IMR-90 (cell line): ENCODE results near the gene LPXN. TPM values are rescaled to one million over a fixed set of nuclear protein-coding genes. Genes with fewer than 3 reads are reported as not detected.

Experiments used
- ATAC-seq: fragments of 200-7000 bp; cut with Tn5 transposase; 2 replicates; pipeline ENCODE4 v1.9.1; 2020; ENCODE audit warnings: low read depth, mild to moderate bottlenecking, moderate library complexity
- BruUV-seq: library from RNA; stranded (reverse); fragments of 400-500 nt; replicated peaks from 2 replicates; lab custom pipeline; 2021; lab: Mats Ljungman, UMichigan
- CTCF ChIA-PET: fragments of 300-600 bp; formaldehyde crosslinking; extraction: SDS; loops from one replicate; lab custom pipeline; 2021; ENCODE audit warnings: antibody characterized with exemption; lab: Yijun Ruan, JAX
- POLR2A ChIA-PET: fragments of 300-600 bp; sonication (Branson Sonifier 250); formaldehyde crosslinking; loops from one replicate; lab custom pipeline; 2022; ENCODE audit warnings: antibody characterized with exemption; ENCODE audit not compliant: unreplicated experiment; lab: Charles Lee
- DNase-seq: peaks from one replicate; pipeline ENCODE4 v3.0.0; 2013
- H2AFZ ChIP-seq: replicated peaks from 2 replicates; pipeline ENCODE3; 2013; ENCODE audit warnings: low read length, mild to moderate bottlenecking; ENCODE audit not compliant: poor library complexity
- H2AK5ac ChIP-seq: 2 replicates; pipeline ENCODE4 v1.6.1; 2013; ENCODE audit warnings: low read depth, low read length, inconsistent platforms
- H2AK9ac ChIP-seq: replicated peaks from 2 replicates; pipeline ENCODE3; 2013; ENCODE audit warnings: mild to moderate bottlenecking, low read depth, low read length, moderate library complexity; ENCODE audit not compliant: poor library complexity
- H2BK120ac ChIP-seq: 2 replicates; pipeline ENCODE4 v1.6.1; 2013; ENCODE audit warnings: low read depth, low read length, inconsistent platforms
- H2BK15ac ChIP-seq: 3 replicates; pipeline ENCODE4 v1.6.1; 2013; ENCODE audit warnings: low read depth, low read length, inconsistent platforms
- H2BK20ac ChIP-seq: 2 replicates; pipeline ENCODE4 v1.6.1; 2013; ENCODE audit warnings: low read depth, mild to moderate bottlenecking, inconsistent platforms, low read length, moderate library complexity
- H2BK5ac ChIP-seq: 2 replicates; pipeline ENCODE4 v1.6.1; 2013; ENCODE audit warnings: mild to moderate bottlenecking, low read depth, low read length, inconsistent platforms; ENCODE audit not compliant: poor library complexity, severe bottlenecking
- H3K14ac ChIP-seq: replicated peaks from 2 replicates; pipeline ENCODE4 v1.6.1; 2013; ENCODE audit warnings: low read depth, low read length, inconsistent platforms
- H3K18ac ChIP-seq: 2 replicates; pipeline ENCODE4 v1.6.1; 2013; ENCODE audit warnings: low read depth, low read length, control low read depth
- H3K23ac ChIP-seq: 2 replicates; pipeline ENCODE4 v1.6.1; 2013; ENCODE audit warnings: low read depth, low read length, inconsistent platforms
- H3K27ac ChIP-seq: 2 replicates; pipeline ENCODE4 v1.5.1; 2013; ENCODE audit warnings: mild to moderate bottlenecking, control low read depth, low read length; ENCODE audit not compliant: insufficient read depth
- H3K27me3 ChIP-seq: 2 replicates; pipeline ENCODE4 v1.6.1; 2013; ENCODE audit warnings: low read length; ENCODE audit not compliant: control insufficient read depth, insufficient read depth
- H3K36me3 ChIP-seq: 2 replicates; pipeline ENCODE4 v1.6.1; 2013; ENCODE audit warnings: low read length, mixed read lengths; ENCODE audit not compliant: control insufficient read depth, insufficient read depth
- H3K4ac ChIP-seq: 2 replicates; pipeline ENCODE4 v1.6.1; 2013; ENCODE audit warnings: low read depth, low read length, inconsistent platforms
- H3K4me1 ChIP-seq: 2 replicates; pipeline ENCODE4 v1.6.1; 2013; ENCODE audit warnings: low read length, mixed read lengths; ENCODE audit not compliant: control insufficient read depth, insufficient read depth
- H3K4me2 ChIP-seq: 2 replicates; pipeline ENCODE4 v1.6.1; 2013; ENCODE audit warnings: low read depth, mild to moderate bottlenecking, control low read depth, low read length, moderate library complexity
- H3K4me3 ChIP-seq: 2 replicates; pipeline ENCODE4 v1.5.1; 2013; ENCODE audit warnings: low read depth, mild to moderate bottlenecking, control low read depth, low read length, moderate library complexity; ENCODE audit not compliant: insufficient read depth
- H3K56ac ChIP-seq: 2 replicates; pipeline ENCODE4 v1.6.1; 2013; ENCODE audit warnings: low read length, inconsistent platforms; ENCODE audit not compliant: insufficient read depth; ENCODE audit errors: extremely low read depth
- H3K79me1 ChIP-seq, 2 experiments: 2 replicates each; pipeline ENCODE4 v1.6.1; 2013; ENCODE audit warnings: low read length in 2 of 2, inconsistent platforms in 1 of 2, low read depth in 1 of 2
- H3K9ac ChIP-seq: 2 replicates; pipeline ENCODE4 v1.6.1; 2013; ENCODE audit warnings: low read depth, low read length, control low read depth
- H3K9me1 ChIP-seq: 2 replicates; pipeline ENCODE4 v1.6.1; 2013; ENCODE audit warnings: low read length, inconsistent platforms; ENCODE audit not compliant: insufficient read depth
- H3K9me3 ChIP-seq: 2 replicates; pipeline ENCODE4 v1.6.1; 2013; ENCODE audit warnings: low read length; ENCODE audit not compliant: control insufficient read depth, insufficient read depth
- H4K20me1 ChIP-seq: 2 replicates; pipeline ENCODE4 v1.6.1; 2013; ENCODE audit warnings: low read length, inconsistent platforms; ENCODE audit not compliant: insufficient read depth
- H4K5ac ChIP-seq: 2 replicates; pipeline ENCODE4 v1.6.1; 2013; ENCODE audit warnings: mild to moderate bottlenecking, low read depth, low read length, control low read depth
- H4K8ac ChIP-seq, 2 experiments: 2 replicates each; pipeline ENCODE4 v1.6.1; 2013; ENCODE audit warnings: low read depth in 2 of 2, low read length in 2 of 2, control low read depth in 1 of 2, inconsistent platforms in 1 of 2
- H4K91ac ChIP-seq: 2 replicates; pipeline ENCODE4 v1.6.1; 2013; ENCODE audit warnings: low read depth, low read length, inconsistent platforms; ENCODE audit not compliant: insufficient read depth
- CEBPB ChIP-seq: IDR thresholded peaks from 2 replicates; pipeline ENCODE4 v1.6.1; 2012; ENCODE audit warnings: low read depth, low read length, improper control_type of control experiment
- MAZ ChIP-seq: IDR thresholded peaks from 2 replicates; pipeline ENCODE4 v1.6.1; 2012; ENCODE audit warnings: low read depth, mild to moderate bottlenecking, low read length, improper control_type of control experiment, moderate library complexity, borderline replicate concordance
- MXI1 ChIP-seq: IDR thresholded peaks from 2 replicates; pipeline ENCODE4 v1.6.1; 2012; ENCODE audit warnings: low read depth, mild to moderate bottlenecking, low read length, moderate library complexity, borderline replicate concordance
- POLR2A ChIP-seq: IDR thresholded peaks from 2 replicates; pipeline ENCODE4 v1.6.1; 2012; ENCODE audit warnings: mild to moderate bottlenecking, low read depth, low read length
- RAD21 ChIP-seq: IDR thresholded peaks from 2 replicates; pipeline ENCODE4 v1.6.1; 2012; ENCODE audit warnings: low read length, improper control_type of control experiment
- SMC3 ChIP-seq: fragments of 150-350 bp; IDR thresholded peaks from 2 replicates; pipeline ENCODE4 v1.6.1; 2016; ENCODE audit warnings: low read depth, mild to moderate bottlenecking, antibody characterized with exemption, low read length, moderate library complexity
- WGBS, 2 experiments: methylation state at CpG; one replicate each; pipeline versions ENCODE4 v1.1.5 to v1.1.7; 2013; ENCODE audit warnings: missing lambda C conversion rate in 2 of 2; ENCODE audit not compliant: insufficient read length in 1 of 2; ENCODE audit errors: extremely low coverage in 2 of 2; 5-methylcytosine and 5-hydroxymethylcytosine counted together
- dilution Hi-C: fragments of 300-500 bp; cut with HindIII; formaldehyde crosslinking; loops from one replicate; pipeline ENCODE4 v1.14.3; 2018; ENCODE audit warnings: low sequenced_read_pairs; ENCODE audit not compliant: unreplicated experiment
- in situ Hi-C: fragments of 300-500 bp; cut with MboI; formaldehyde crosslinking; loops from 3 replicates; pipeline ENCODE4 v1.14.3; 2019; ENCODE audit warnings: low sequenced_read_pairs, inconsistent platforms, mixed read lengths
- intact Hi-C: fragments of 100-400 bp; cut with micrococcal nuclease; formaldehyde crosslinking; loops from 2 replicates; pipeline ENCODE4 v1.10.0; 2022
- polyA plus RNA-seq, 3 experiments: library from polyadenylated mRNA; depleted of rRNA; stranded (reverse); fragments of >200 nt; gene quantifications; 2 replicates each; pipeline ENCODE4 v1.2.3, GENCODE V29; 2012; ENCODE audit warnings: low replicate concordance in 1 of 3
- total RNA-seq: library from RNA; depleted of rRNA; stranded (reverse); fragments of >200 nt; gene quantifications from 2 replicates; pipeline ENCODE4 v1.2.3, GENCODE V29; 2012

Gene LPXN
- total and polyA plus RNA-seq, 2 of the 4 experiments (the other 2 are of a cell fraction): 13.4 to 15.7 TPM

DNA sequence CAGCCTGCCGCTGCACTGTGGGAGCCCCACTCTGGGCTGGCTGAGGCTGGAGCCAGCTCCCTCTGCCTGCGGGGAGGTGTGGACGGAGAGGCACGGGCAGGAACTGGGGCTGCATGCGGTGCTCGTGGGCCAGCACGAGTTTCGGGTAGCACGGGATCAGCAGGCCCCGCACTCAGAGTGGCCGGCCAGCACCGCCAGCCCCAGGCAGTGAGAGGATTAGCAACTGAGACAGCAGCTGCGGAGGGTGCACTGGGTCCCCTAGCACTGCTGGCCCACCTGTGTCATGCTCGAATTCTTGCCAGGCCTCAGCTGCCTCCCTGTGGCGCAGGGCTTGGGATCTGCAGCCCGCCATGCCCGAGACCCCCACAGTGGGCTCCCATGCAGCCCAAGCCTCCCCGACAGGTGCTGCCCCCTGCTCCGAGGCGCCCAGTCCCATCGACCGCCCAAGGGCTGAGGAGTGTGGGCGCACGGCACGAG, 43.8 kb downstream of the LPXN start:
- Histone ChIP-seq H3K27me3 (no peaks in the 10 kb centered on the region), H3K18ac (no peak overlapping the region), H3K4me3 (no peak overlapping the region), H2BK120ac (no peak overlapping the region), H3K79me1 (no peaks in the 10 kb centered on the region), H2BK5ac (no peak overlapping the region), H3K27ac (no peak overlapping the region), H3K56ac (no peak overlapping the region), H3K9me3 (no peaks in the 10 kb centered on the region), H3K14ac (no peak overlapping the region), H3K9ac (no peak overlapping the region), H4K5ac (no peak overlapping the region), H3K9me1 (no peaks in the 10 kb centered on the region), H4K8ac (no peak overlapping the region), H4K91ac (no peak overlapping the region), H3K23ac (no peak overlapping the region), H4K20me1 (no peaks in the 10 kb centered on the region), H2BK20ac (no peak overlapping the region), H3K4me2 (no peak overlapping the region), H2AK9ac (no peak overlapping the region), H3K4me1 (no peaks in the 10 kb centered on the region; the same call in 1 of the 2 replicates), H2BK15ac (no peak overlapping the region), H3K36me3 (peaks cover 5% of the 10 kb centered on the region), H3K4ac (no peak overlapping the region), H2AFZ (no peak overlapping the region), H2AK5ac (no peak overlapping the region)
- ATAC-seq (no peak), DNase-seq (no peak)
- dilution Hi-C loops (no loop called here), in situ Hi-C loops (no loop called here), intact Hi-C loops (no loop called here)
- ChIA-PET POLR2A (no interaction called here), CTCF (no interaction called here)
- TF ChIP-seq MXI1 (no peak), CEBPB (no peak), SMC3 (no peak), RAD21 (no peak), MAZ (no peak), POLR2A (no peak)
- no TSS peak for BruUV-seq
- 97% methylated on average over 11 of the region's 25 CpGs; no CpG with 5 or more reads in 1 of the 2 experiments for WGBS, 2 experiments
